BE2C (cell line): ENCODE results near the gene ZNF607.
A peak's percentile ranks its signal among the peaks of the same experiment; 100 is the strongest.

ENCODE experiments used
- DNase-seq: peaks from one replicate; pipeline ENCODE4 v3.0.0-alpha.2; 2020
- H3K27me3 ChIP-seq: fragments of 250-450 bp; sonication (Bioruptor Pico); 2 replicates; pipeline ENCODE4 v1.5.1; 2020; ENCODE audit warnings: mild to moderate bottlenecking
- H3K36me3 ChIP-seq: fragments of 250-450 bp; sonication (Bioruptor Pico); 2 replicates; pipeline ENCODE4 v1.5.1; 2020; ENCODE audit warnings: mild to moderate bottlenecking
- H3K4me1 ChIP-seq: fragments of 250-450 bp; sonication (Bioruptor Pico); 2 replicates; pipeline ENCODE4 v1.5.1; 2020
- H3K4me3 ChIP-seq: 2 replicates; pipeline ENCODE4 v1.5.1; 2011; ENCODE audit warnings: low read depth, low read length
- H3K9me3 ChIP-seq: fragments of 250-450 bp; sonication (Bioruptor Pico); 2 replicates; pipeline ENCODE4 v1.5.1; 2020
- CTCF ChIP-seq: IDR thresholded peaks from 2 replicates; pipeline ENCODE4 v1.5.1; 2012; ENCODE audit warnings: mild to moderate bottlenecking, low read depth, low read length

ZNF607 gene

GRCh38 chr19:37718304-37718703 lies 1.3 kb downstream of the ZNF607 start:
- H3K4me3 ChIP-seq = peak overlapping the region; percentile 91
- no peaks in the 10 kb centered on the region for H3K4me1 ChIP-seq
- H3K36me3 ChIP-seq = peaks cover 2% of the 10 kb centered on the region; the same call in 1 of the 2 replicates
- no peak for DNase-seq
- TF ChIP-seq CTCF = no peak
- no peaks in the 10 kb centered on the region for H3K9me3 ChIP-seq
- H3K27me3 ChIP-seq = no peaks in the 10 kb centered on the region

GRCh38 chr19:37716140-37716539 lies 3.4 kb downstream of the ZNF607 start:
- H3K36me3 ChIP-seq = peaks cover 2% of the 10 kb centered on the region; the same call in 1 of the 2 replicates
- no peak for TF ChIP-seq CTCF
- H3K27me3 ChIP-seq = no peaks in the 10 kb centered on the region
- no peaks in the 10 kb centered on the region for H3K4me1 ChIP-seq
- no peak overlapping the region for H3K4me3 ChIP-seq
- H3K9me3 ChIP-seq = no peaks in the 10 kb centered on the region
- no peak for DNase-seq

GRCh38 chr19:37706052-37706605 lies 13.4 kb downstream of the ZNF607 start:
- no peak overlapping the region for H3K4me3 ChIP-seq
- no peaks in the 10 kb centered on the region for H3K4me1 ChIP-seq
- no peak for DNase-seq
- H3K36me3 ChIP-seq = peaks cover 13% of the 10 kb centered on the region
- TF ChIP-seq CTCF = no peak
- no peaks in the 10 kb centered on the region for H3K9me3 ChIP-seq
- no peaks in the 10 kb centered on the region for H3K27me3 ChIP-seq

- Histone ChIP-seq H3K27me3 (no peaks in the 10 kb centered on the region), H3K9me3 (no peaks in the 10 kb centered on the region; the same call in 1 of the 2 replicates), H3K4me1 (no peaks in the 10 kb centered on the region), H3K4me3 (no peak overlapping the region), H3K36me3 (peaks cover 17% of the 10 kb centered on the region)
- no peak for DNase-seq
- no peak for TF ChIP-seq CTCF
Measured at GRCh38 chr19:37699057-37699456, 20.5 kb downstream of the ZNF607 start.

GRCh38 chr19:37698216-37698615 lies 21.3 kb downstream of the ZNF607 start:
- Histone ChIP-seq H3K27me3 (no peaks in the 10 kb centered on the region), H3K4me3 (no peak overlapping the region), H3K9me3 (no peaks in the 10 kb centered on the region; the same call in none of the 2 replicates), H3K36me3 (peaks cover 17% of the 10 kb centered on the region), H3K4me1 (no peaks in the 10 kb centered on the region)
- DNase-seq = no peak
- TF ChIP-seq CTCF = no peak

- Histone ChIP-seq H3K9me3 (peaks cover 5% of the 10 kb centered on the region), H3K27me3 (no peaks in the 10 kb centered on the region), H3K4me3 (no peak overlapping the region), H3K36me3 (peaks cover 14% of the 10 kb centered on the region), H3K4me1 (no peaks in the 10 kb centered on the region)
- DNase-seq = no peak
- no peak for TF ChIP-seq CTCF
Measured at GRCh38 chr19:37695144-37695899, 24.2 kb downstream of the ZNF607 start.
